A673 (cell line): Measurements from ENCODE around the gene VSTM1.

ENCODE experiments used
- EZH2 ChIP-seq: fragments of 200-600 bp; sonication (generic); IDR thresholded peaks from 2 replicates; pipeline ENCODE4 v1.6.1; 2017; ENCODE audit warnings: borderline replicate concordance, low read depth, mild to moderate bottlenecking, mixed read lengths, antibody characterized with exemption, low read length; ENCODE audit not compliant: poor library complexity, severe bottlenecking
- TF ChIP-seq, protein P1 (sequence below): fragments of 300-800, 200-600 bp; sonication (generic); conservative IDR thresholded peaks from 2 replicates; pipeline ENCODE4 v1.5.1; 2017; ENCODE audit warnings: low read depth, mild to moderate bottlenecking, antibody characterized with exemption, low read length, moderate library complexity, mixed read lengths

DNA sequence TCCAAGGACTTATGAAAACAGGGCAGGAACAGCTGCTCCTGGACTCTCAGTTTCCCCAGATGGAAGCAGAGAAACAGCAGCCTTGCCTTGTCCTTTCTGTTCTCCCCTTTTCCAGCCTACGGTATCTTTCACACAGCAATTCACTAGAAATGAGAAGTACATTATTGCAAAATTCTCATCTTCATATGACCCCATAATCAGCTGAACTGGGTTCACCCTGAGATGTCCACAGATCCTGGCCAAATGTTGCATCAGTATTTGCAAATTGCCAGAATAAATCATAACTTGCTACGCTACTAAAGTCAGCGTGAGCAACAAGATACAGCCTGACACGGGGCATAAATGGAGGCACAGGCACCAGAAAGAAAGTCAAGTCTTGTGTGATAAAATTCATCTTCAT lies 16.1 kb downstream of the VSTM1 start:
- TF ChIP-seq, protein P1, sequence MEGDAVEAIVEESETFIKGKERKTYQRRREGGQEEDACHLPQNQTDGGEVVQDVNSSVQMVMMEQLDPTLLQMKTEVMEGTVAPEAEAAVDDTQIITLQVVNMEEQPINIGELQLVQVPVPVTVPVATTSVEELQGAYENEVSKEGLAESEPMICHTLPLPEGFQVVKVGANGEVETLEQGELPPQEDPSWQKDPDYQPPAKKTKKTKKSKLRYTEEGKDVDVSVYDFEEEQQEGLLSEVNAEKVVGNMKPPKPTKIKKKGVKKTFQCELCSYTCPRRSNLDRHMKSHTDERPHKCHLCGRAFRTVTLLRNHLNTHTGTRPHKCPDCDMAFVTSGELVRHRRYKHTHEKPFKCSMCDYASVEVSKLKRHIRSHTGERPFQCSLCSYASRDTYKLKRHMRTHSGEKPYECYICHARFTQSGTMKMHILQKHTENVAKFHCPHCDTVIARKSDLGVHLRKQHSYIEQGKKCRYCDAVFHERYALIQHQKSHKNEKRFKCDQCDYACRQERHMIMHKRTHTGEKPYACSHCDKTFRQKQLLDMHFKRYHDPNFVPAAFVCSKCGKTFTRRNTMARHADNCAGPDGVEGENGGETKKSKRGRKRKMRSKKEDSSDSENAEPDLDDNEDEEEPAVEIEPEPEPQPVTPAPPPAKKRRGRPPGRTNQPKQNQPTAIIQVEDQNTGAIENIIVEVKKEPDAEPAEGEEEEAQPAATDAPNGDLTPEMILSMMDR = no peak
- no peak for TF ChIP-seq EZH2
